OCI-LY3 (cell line): ENCODE results near the gene RFTN1.
A peak's percentile ranks its signal among the peaks of the same experiment; 100 is the strongest.

Experiments used
- H2AFZ ChIP-seq: fragments of 200-600, 300-600 bp; shearing (Covaris generic); 2 replicates; pipeline ENCODE4 v1.6.0; 2014; ENCODE audit warnings: antibody characterized with exemption, low read depth, low read length
- H3K27ac ChIP-seq: fragments of 200-600, 300-600 bp; sonication (generic); 2 replicates; pipeline ENCODE4 v1.5.1; 2014; ENCODE audit warnings: mild to moderate bottlenecking, low read length, moderate library complexity, mixed read lengths
- H3K27me3 ChIP-seq: fragments of 200-600, 300-600 bp; sonication (generic); 2 replicates; pipeline ENCODE4 v1.6.1; 2014; ENCODE audit warnings: low read depth, low read length, mixed read lengths
- H3K36me3 ChIP-seq: fragments of 200-600, 300-600 bp; sonication (generic); replicated peaks from 2 replicates; pipeline ENCODE3; 2014; ENCODE audit warnings: low read depth, low read length, mixed read lengths
- H3K4me1 ChIP-seq: fragments of 300-600, 200-600 bp; sonication (generic); 2 replicates; pipeline ENCODE4 v1.6.1; 2014; ENCODE audit warnings: low read length, mixed read lengths
- H3K4me2 ChIP-seq: fragments of 200-600, 300-600 bp; sonication (generic); 2 replicates; pipeline ENCODE4 v1.6.1; 2014; ENCODE audit warnings: low read length, mixed read lengths
- H3K4me3 ChIP-seq: fragments of 300-600, 200-600 bp; sonication (generic); 2 replicates; pipeline ENCODE4 v1.5.1; 2014; ENCODE audit warnings: antibody characterized with exemption, mild to moderate bottlenecking, low read length, moderate library complexity
- H3K79me2 ChIP-seq: fragments of 300-600, 200-600 bp; shearing (Covaris generic); 2 replicates; pipeline ENCODE4 v1.6.1; 2014; ENCODE audit warnings: mild to moderate bottlenecking, low read length, mixed read lengths
- H3K9ac ChIP-seq: fragments of 300-600, 200-600 bp; shearing (Covaris generic); 2 replicates; pipeline ENCODE4 v1.6.0; 2014; ENCODE audit warnings: mild to moderate bottlenecking, low read length, moderate library complexity
- H3K9me3 ChIP-seq: fragments of 200-600, 300-600 bp; shearing (Covaris generic); 2 replicates; pipeline ENCODE4 v1.6.1; 2014; ENCODE audit warnings: low read length, mixed read lengths; ENCODE audit not compliant: insufficient read depth
- H4K20me1 ChIP-seq: fragments of 200-600, 300-600 bp; sonication (generic); 2 replicates; pipeline ENCODE4 v1.6.1; 2016; ENCODE audit warnings: low read length, mixed read lengths; ENCODE audit not compliant: insufficient read depth
- EZH2phosphoT487 ChIP-seq: fragments of 200-600 bp; shearing (Covaris generic); IDR thresholded peaks from 2 replicates; pipeline ENCODE4 v1.6.1; 2018; ENCODE audit warnings: antibody characterized with exemption, mixed run types, low read depth
- TF ChIP-seq, protein P1 (sequence below): fragments of 200-600, 300-600 bp; sonication (generic); IDR thresholded peaks from 2 replicates; pipeline ENCODE4 v1.5.1; 2014; ENCODE audit warnings: antibody characterized with exemption, low read length, low read depth

The RFTN1 gene

GRCh38 chr3:16374047-16374934 lies 139.2 kb downstream of the RFTN1 start:
- Histone ChIP-seq H3K36me3 (peaks cover 79% of the 10 kb centered on the region), H3K79me2 (peaks cover 85% of the 10 kb centered on the region), H3K4me3 (peak overlapping the region; percentile 31), H2AFZ (no peak overlapping the region), H3K4me1 (peaks cover 81% of the 10 kb centered on the region), H3K4me2 (peak overlapping the region; percentile 58), H3K27ac (peak overlapping the region; percentile 63), H3K9me3 (0 out of 2 replicates have a peak, but pooled peaks cover 3% of the 10 kb centered on the region), H3K9ac (peak overlapping the region; percentile 24; the same call in 1 of the 2 replicates), H4K20me1 (peaks cover 58% of the 10 kb centered on the region), H3K27me3 (no peaks in the 10 kb centered on the region)
- no peak for TF ChIP-seq EZH2phosphoT487
- TF ChIP-seq, protein P1, sequence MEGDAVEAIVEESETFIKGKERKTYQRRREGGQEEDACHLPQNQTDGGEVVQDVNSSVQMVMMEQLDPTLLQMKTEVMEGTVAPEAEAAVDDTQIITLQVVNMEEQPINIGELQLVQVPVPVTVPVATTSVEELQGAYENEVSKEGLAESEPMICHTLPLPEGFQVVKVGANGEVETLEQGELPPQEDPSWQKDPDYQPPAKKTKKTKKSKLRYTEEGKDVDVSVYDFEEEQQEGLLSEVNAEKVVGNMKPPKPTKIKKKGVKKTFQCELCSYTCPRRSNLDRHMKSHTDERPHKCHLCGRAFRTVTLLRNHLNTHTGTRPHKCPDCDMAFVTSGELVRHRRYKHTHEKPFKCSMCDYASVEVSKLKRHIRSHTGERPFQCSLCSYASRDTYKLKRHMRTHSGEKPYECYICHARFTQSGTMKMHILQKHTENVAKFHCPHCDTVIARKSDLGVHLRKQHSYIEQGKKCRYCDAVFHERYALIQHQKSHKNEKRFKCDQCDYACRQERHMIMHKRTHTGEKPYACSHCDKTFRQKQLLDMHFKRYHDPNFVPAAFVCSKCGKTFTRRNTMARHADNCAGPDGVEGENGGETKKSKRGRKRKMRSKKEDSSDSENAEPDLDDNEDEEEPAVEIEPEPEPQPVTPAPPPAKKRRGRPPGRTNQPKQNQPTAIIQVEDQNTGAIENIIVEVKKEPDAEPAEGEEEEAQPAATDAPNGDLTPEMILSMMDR = no peak

DNA sequence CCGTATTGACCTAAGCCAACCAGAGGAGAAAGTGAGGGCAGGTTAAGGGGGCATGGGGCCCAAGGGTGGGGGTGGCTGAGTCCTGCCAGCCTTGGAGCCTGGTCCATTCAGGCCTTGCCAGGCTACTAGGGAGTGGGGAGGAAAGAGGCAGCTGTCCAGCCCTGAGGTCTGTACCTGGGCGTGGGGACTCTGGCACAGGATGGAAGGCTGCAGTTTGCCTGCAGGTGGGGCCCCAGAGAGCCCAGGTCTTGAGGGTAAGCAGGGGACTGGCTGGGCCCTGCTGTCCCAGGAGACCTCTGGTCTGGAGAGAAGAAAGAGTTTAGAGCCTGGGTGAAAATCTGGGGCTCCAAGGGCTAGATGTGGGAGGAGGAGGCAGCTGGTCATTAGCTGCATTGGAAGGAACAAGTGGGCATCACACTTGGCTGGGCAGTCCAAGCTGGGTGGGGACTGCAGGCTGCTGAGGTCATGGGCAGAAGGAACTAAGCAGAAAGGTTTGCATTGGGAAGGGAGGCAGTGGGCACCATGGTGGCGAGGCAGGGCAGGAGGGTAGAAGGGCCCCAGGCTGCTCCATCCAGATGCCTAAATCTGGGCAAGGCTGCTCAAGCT lies 140.1 kb downstream of the RFTN1 start:
- Histone ChIP-seq H3K36me3 (peaks cover 83% of the 10 kb centered on the region), H3K79me2 (peaks cover 81% of the 10 kb centered on the region), H3K4me3 (no peak overlapping the region), H3K9ac (no peak overlapping the region), H3K27ac (peak overlapping the region; percentile 63), H3K9me3 (0 out of 2 replicates have a peak, but pooled peaks cover 3% of the 10 kb centered on the region), H3K27me3 (no peaks in the 10 kb centered on the region), H3K4me1 (peaks cover 74% of the 10 kb centered on the region), H3K4me2 (peak overlapping the region; percentile 58), H2AFZ (no peak overlapping the region), H4K20me1 (peaks cover 63% of the 10 kb centered on the region)
- TF ChIP-seq, protein P1 = peak; percentile 15; the same call in 1 of the 2 replicates
- TF ChIP-seq EZH2phosphoT487 = no peak

DNA sequence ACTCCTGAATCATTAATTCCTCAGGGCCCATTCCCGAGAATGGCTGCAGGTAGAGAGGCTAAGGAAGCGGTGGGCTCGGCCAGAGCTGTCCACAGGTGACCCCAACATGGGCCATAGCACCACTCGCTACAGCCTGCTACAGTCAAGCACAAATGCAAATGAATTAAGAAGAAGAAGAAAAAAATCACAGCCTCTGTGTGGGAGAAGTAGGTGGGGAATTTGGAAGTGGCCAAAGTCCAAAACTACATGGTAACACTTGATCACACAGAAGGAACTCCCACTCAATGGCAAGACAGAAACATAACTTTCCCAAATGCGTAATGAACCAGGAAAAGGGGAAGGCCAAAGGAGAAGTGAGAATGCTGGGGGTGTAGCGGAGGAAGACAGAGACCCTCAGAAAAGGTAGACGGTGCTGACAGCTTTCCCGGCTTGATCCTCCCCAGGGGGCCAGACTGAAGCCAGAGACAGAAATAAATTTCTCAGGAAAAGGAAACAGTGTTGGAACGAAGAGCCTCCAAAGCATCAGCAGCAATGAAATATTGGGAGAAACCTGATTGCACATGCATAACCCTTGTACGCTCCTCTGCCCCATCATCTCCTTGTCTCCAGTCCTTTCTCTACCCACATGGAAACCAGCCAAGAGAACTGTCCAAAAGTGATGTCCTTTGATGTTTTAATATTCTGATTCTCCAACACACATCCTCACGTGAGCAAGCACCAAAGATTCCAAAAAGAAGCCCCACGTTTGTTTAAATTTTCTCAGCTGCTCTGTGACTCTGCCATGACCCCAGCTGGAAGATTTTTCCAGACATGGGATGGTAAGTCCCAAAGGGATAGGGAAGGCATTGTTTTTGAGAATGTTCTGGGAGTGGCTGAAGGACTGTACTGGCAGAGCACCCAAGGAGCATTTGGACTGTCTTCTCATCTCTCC lies 140.9 kb downstream of the RFTN1 start:
- H3K27me3 ChIP-seq = no peaks in the 10 kb centered on the region
- H3K9ac ChIP-seq = no peak overlapping the region
- H3K27ac ChIP-seq = peak overlapping the region; percentile 63
- peaks cover 77% of the 10 kb centered on the region for H3K79me2 ChIP-seq
- no peak for TF ChIP-seq EZH2phosphoT487
- TF ChIP-seq, protein P1 = no peak
- H3K4me2 ChIP-seq = peak overlapping the region; percentile 57
- peaks cover 81% of the 10 kb centered on the region for H3K36me3 ChIP-seq
- peak overlapping the region; percentile 6; the same call in 1 of the 2 replicates for H3K4me3 ChIP-seq
- no peaks in the 10 kb centered on the region for H3K9me3 ChIP-seq
- H2AFZ ChIP-seq = no peak overlapping the region
- peaks cover 65% of the 10 kb centered on the region for H3K4me1 ChIP-seq
- peaks cover 68% of the 10 kb centered on the region for H4K20me1 ChIP-seq
